ENCODE results near the gene HDAC9.

The HDAC9 gene

DNA sequence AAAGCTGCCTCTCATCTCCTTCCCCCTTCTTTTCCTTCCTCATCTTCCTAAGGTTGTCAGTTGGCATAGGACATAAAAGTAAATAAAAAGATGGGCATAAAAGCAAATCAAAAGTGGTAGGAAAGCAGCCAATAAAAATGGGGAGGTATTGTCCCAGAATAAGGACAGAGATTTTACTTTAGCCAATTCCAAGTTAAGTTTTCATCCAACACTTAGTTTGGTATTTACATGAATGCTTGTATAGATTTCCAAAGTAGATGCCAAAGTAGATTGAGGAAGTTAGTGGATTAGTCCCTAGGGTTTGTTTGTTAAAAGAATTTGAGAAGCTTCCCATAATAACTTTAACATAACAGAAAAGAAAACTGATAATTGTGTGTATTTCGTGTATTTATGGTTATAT lies 33.7 kb downstream of the HDAC9 start:
- Mint-ChIP-seq H3K4me1 (ENCODE audit: low read depth) (no peaks in the 10 kb centered on the region), H3K36me3 (no peaks in the 10 kb centered on the region), H3K4me3 (no peak overlapping the region), H3K9me3 (ENCODE audit: low read depth) (no peaks in the 10 kb centered on the region), H3K27ac (no peak overlapping the region), H3K27me3 (no peaks in the 10 kb centered on the region)

DNA sequence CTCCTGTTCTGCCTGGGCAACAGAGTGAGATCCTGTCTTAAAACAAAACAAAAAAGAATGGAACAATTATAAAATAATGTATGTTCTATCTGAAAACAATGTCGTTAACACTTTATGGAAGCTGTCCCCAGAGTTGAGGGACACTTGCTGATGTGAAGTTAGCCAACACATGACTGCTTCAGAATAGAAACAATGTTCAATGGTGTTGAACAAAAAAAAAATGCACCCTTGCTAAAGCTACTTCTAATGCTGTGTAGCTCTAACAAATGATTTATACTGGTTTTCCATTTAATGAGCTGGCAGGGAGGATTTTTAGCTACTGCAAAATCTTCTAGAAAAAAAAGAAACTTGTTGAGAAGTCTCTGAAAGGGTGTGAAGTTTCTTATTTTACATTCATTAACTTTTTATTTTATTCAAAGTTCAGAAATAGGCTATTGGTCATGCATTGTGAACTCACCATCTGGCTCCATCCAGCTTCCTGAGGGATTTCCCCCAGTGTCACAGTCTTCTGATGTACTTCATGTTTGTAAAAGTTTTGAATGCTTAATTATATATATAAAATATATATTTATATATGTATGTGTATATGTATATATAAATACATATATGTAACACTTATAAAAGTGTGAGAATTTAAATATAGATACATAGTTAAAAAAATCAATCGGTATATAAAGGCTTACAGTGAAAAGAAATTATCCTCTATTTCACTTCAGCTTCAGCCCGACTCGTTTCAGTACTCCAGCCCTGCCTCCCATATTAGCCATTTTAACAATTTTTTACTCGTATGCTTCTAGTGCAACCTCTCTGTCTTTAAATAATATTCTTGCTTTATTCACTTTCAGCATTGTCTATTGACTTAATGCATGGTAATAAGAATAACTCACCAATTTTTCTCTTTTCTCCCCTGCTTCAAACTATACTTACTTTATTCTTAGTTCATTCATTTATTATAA lies 35.0 kb downstream of the HDAC9 start:
- Mint-ChIP-seq H3K27me3 (no peaks in the 10 kb centered on the region), H3K27ac (no peak overlapping the region), H3K9me3 (ENCODE audit: low read depth) (no peaks in the 10 kb centered on the region), H3K36me3 (no peaks in the 10 kb centered on the region), H3K4me3 (no peak overlapping the region), H3K4me1 (ENCODE audit: low read depth) (no peaks in the 10 kb centered on the region)

DNA sequence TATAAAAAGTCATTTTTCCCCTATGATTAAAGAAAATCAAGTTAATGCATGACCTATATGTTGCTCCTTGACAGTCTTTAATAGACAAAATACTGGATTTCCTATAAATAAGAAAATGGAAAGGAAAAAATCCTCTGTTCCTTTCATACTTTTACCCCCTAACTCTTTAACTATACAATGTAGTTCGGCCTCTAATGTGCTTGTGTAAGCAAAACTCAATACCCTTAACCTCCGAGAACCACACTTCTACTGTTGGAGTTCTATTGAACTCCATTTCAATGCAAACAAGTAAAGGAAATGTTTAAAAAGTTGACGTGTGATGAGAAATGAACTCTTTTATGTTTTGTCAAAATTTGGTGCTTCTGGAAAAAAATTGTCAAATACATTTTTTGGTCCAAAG lies 36.0 kb downstream of the HDAC9 start:
- H3K27ac Mint-ChIP-seq: no peak overlapping the region
- H3K9me3 Mint-ChIP-seq (ENCODE audit: low read depth): no peaks in the 10 kb centered on the region
- no peaks in the 10 kb centered on the region for H3K27me3 Mint-ChIP-seq
- H3K36me3 Mint-ChIP-seq: no peaks in the 10 kb centered on the region
- H3K4me1 Mint-ChIP-seq (ENCODE audit: low read depth): no peaks in the 10 kb centered on the region
- no peak overlapping the region for H3K4me3 Mint-ChIP-seq

GRCh38 chr7:18532813-18533212 lies 37.3 kb downstream of the HDAC9 start:
- no peaks in the 10 kb centered on the region for H3K36me3 Mint-ChIP-seq
- no peaks in the 10 kb centered on the region for H3K9me3 Mint-ChIP-seq (ENCODE audit: low read depth)
- H3K4me1 Mint-ChIP-seq (ENCODE audit: low read depth): no peaks in the 10 kb centered on the region
- no peaks in the 10 kb centered on the region for H3K27me3 Mint-ChIP-seq
- no peak overlapping the region for H3K4me3 Mint-ChIP-seq
- H3K27ac Mint-ChIP-seq: no peak overlapping the region

DNA sequence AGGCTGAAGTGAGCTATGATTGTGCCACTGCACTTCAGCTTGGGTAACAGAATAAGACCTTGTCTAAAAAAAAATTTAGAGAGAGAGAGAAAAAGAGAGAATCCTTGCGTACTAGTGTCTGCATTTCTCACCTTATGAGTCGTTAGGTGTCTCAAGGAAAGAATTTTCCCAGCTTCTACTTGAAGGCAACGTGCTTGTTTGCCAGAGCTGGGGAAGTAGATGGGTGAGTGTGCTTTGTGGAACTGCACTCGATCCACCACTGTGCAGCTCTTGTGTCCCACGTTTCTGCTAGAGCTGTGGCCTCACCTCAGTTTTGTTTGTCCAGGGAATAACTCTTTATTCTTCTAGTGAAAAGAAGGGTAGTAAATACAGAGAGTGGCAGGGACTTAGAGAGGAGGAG lies 38.9 kb downstream of the HDAC9 start:
- no peaks in the 10 kb centered on the region for H3K9me3 Mint-ChIP-seq (ENCODE audit: low read depth)
- H3K27ac Mint-ChIP-seq: no peak overlapping the region
- H3K4me3 Mint-ChIP-seq: no peak overlapping the region

DNA sequence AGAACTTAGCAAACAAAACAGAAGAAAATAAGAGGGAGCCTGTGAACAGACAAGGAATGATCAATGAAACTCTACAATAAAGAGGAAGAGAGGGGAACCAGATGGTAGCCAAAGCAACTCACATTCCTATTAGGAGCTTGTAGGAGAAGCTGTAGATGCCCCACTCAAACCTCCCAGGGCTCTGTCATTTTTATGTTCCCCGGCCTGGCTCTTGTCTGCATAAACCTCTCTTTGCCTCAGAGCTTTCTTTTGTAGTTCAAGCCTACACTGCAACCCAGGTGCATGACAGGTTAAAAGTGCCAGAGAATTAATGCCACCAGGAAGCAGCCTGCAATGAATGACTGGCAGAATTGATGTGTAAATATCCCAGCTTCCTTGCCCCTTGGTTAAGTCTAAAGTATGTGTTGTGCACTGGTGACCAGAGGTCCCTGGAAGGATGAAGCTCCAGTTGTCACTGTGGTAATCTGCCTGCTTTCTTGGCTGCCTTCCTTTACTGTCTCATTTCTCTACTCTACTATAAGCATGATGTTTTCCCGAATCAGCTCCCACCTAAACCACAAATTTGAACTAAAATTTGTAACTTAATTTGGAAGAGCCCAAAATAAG lies 40.4 kb downstream of the HDAC9 start:
- H3K4me1 Mint-ChIP-seq (ENCODE audit: low read depth): no peaks in the 10 kb centered on the region
- no peaks in the 10 kb centered on the region for H3K27me3 Mint-ChIP-seq
- H3K9me3 Mint-ChIP-seq (ENCODE audit: low read depth): no peaks in the 10 kb centered on the region
- no peak overlapping the region for H3K4me3 Mint-ChIP-seq
- H3K27ac Mint-ChIP-seq: no peak overlapping the region
- H3K36me3 Mint-ChIP-seq: no peaks in the 10 kb centered on the region

More for the DNA sequence above, 38.9 kb downstream of the HDAC9 start:
- no peaks in the 10 kb centered on the region for H3K27me3 Mint-ChIP-seq
- no peaks in the 10 kb centered on the region for H3K36me3 Mint-ChIP-seq
- no peaks in the 10 kb centered on the region for H3K4me1 Mint-ChIP-seq (ENCODE audit: low read depth)

- Mint-ChIP-seq H3K36me3 (no peaks in the 10 kb centered on the region), H3K4me3 (no peak overlapping the region), H3K27me3 (no peaks in the 10 kb centered on the region), H3K4me1 (ENCODE audit: low read depth) (no peaks in the 10 kb centered on the region), H3K9me3 (ENCODE audit: low read depth) (no peaks in the 10 kb centered on the region), H3K27ac (no peak overlapping the region)
Observed at GRCh38 chr7:18536486-18536885, 40.9 kb downstream of the HDAC9 start.

DNA sequence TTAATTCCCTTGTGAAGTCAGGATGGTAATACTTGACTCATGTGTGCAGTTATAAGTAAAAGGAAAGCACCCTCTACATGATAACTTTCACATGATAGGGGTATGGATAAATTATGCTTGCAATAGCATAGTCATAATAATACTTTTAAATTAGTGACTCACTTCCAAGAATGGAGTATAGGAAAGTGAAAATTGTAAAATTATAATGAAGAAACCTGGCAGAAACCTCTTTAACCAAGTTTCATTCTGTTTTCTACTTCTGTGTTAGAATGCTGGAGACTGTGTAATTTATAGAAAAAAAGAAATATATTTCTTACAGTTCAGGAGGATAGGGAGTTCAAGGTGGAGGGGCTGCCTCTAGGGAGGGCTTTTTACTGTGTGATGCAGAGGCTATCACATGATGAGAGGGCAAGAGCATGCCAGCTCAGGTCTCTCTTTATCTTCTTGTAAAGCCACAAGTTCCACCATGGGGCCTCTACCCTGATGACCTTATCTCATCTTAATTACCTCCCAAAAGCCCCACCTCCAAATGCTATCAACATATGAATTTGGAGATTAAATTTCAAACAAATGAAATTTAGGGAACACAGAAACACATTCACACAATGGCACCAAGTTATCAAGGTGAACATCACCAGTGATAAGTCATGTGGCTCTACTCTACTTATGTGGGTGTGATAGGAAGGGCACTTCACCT lies 43.2 kb downstream of the HDAC9 start:
- no peak overlapping the region for H3K4me3 Mint-ChIP-seq
- H3K27me3 Mint-ChIP-seq: no peaks in the 10 kb centered on the region
- peak overlapping the region; percentile 4 for H3K27ac Mint-ChIP-seq
- no peaks in the 10 kb centered on the region for H3K4me1 Mint-ChIP-seq (ENCODE audit: low read depth)
- no peaks in the 10 kb centered on the region for H3K9me3 Mint-ChIP-seq (ENCODE audit: low read depth)
- H3K36me3 Mint-ChIP-seq: no peaks in the 10 kb centered on the region

GRCh38 chr7:18540396-18540795 lies 44.8 kb downstream of the HDAC9 start:
- Mint-ChIP-seq H3K36me3 (no peaks in the 10 kb centered on the region), H3K27ac (no peak overlapping the region), H3K4me3 (no peak overlapping the region), H3K27me3 (no peaks in the 10 kb centered on the region), H3K9me3 (ENCODE audit: low read depth) (no peaks in the 10 kb centered on the region), H3K4me1 (ENCODE audit: low read depth) (no peaks in the 10 kb centered on the region)

- Mint-ChIP-seq H3K27ac (no peak overlapping the region), H3K4me3 (no peak overlapping the region), H3K36me3 (no peaks in the 10 kb centered on the region), H3K27me3 (no peaks in the 10 kb centered on the region), H3K4me1 (ENCODE audit: low read depth) (no peaks in the 10 kb centered on the region), H3K9me3 (ENCODE audit: low read depth) (no peaks in the 10 kb centered on the region)
Observed at GRCh38 chr7:18541181-18541870, 45.8 kb downstream of the HDAC9 start.

GRCh38 chr7:18541871-18542212 lies 46.3 kb downstream of the HDAC9 start:
- Mint-ChIP-seq H3K36me3 (no peaks in the 10 kb centered on the region), H3K4me1 (ENCODE audit: low read depth) (no peaks in the 10 kb centered on the region), H3K4me3 (no peak overlapping the region), H3K9me3 (ENCODE audit: low read depth) (no peaks in the 10 kb centered on the region), H3K27me3 (no peaks in the 10 kb centered on the region), H3K27ac (no peak overlapping the region)

DNA sequence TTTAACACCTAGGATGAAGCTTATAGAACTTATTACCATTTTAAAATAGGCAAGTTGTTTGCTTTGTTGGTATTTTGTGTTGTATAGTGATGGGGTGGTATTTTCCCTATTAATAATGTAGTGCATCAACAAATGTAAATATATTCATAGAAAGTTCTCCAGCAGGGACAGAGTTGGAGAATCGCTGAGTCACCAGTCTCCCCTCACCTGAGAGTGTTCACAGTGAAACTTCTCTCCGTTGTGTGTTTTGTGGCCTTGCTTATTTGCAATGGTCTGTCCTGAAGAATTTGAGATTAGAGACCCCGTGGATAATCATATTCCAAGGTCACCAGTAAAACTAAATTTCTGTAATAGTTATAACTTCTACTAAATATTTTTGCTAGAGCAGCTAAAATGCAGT lies 51.0 kb downstream of the HDAC9 start:
- peaks cover 5% of the 10 kb centered on the region for H3K9me3 Mint-ChIP-seq (ENCODE audit: low read depth)
- no peaks in the 10 kb centered on the region for H3K36me3 Mint-ChIP-seq
- H3K27me3 Mint-ChIP-seq: no peaks in the 10 kb centered on the region
- no peak overlapping the region for H3K4me3 Mint-ChIP-seq
- no peaks in the 10 kb centered on the region for H3K4me1 Mint-ChIP-seq (ENCODE audit: low read depth)
- no peak overlapping the region for H3K27ac Mint-ChIP-seq

DNA sequence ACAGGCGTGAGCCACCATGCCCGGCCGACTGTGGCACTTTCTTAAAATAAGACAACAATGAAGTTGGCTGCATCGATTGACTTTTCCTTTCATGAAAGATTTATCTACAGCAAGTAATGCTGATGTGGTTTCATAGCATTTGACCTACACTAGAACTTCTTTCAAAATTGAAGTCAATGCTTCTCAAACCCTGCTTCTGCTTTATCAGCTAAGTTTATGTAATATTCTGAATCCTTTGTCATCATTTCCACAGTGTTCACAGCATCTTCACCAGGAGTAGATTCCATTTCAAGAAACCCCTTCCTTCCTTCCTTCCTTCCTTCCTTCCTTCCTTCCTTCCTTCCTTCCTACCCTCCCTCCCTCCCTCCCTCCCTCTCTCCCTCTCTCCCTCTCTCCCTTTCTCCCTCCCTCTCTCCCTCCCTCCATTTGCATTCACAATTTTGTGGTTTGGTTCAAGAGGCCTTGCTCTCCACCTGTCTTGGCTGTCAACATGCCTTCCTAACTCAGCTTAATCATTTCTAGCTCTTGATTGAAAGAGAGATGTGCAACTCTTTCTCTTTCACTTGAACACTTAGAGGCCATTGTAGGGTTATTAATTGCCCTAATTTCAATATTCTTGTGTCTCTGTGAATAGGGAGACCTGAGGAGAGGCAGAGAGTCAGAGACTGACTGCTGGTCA lies 52.1 kb downstream of the HDAC9 start:
- no peaks in the 10 kb centered on the region for H3K4me1 Mint-ChIP-seq (ENCODE audit: low read depth)
- no peaks in the 10 kb centered on the region for H3K36me3 Mint-ChIP-seq
- no peaks in the 10 kb centered on the region for H3K27me3 Mint-ChIP-seq
- H3K27ac Mint-ChIP-seq: no peak overlapping the region
- H3K9me3 Mint-ChIP-seq (ENCODE audit: low read depth): peaks cover 5% of the 10 kb centered on the region
- no peak overlapping the region for H3K4me3 Mint-ChIP-seq

GRCh38 chr7:18548534-18548933 lies 53.0 kb downstream of the HDAC9 start:
- Mint-ChIP-seq H3K4me3 (no peak overlapping the region), H3K36me3 (no peaks in the 10 kb centered on the region), H3K4me1 (ENCODE audit: low read depth) (no peaks in the 10 kb centered on the region), H3K27me3 (no peaks in the 10 kb centered on the region), H3K27ac (no peak overlapping the region), H3K9me3 (ENCODE audit: low read depth) (peaks cover 5% of the 10 kb centered on the region)

Measured in activated naive CD8-positive, alpha-beta T cell (primary cell).